ENCODE measurements around the gene ADAM8. TPM values are rescaled to one million over a fixed set of nuclear protein-coding genes. Genes with fewer than 3 reads are reported as not detected.
A peak's percentile ranks its signal among the peaks of the same experiment; 100 is the strongest.

The ADAM8 gene
- total and polyA plus RNA-seq, 2 of the 4 experiments (the other 2 are of a cell fraction): under 0.01 to 0.74 TPM

DNA sequence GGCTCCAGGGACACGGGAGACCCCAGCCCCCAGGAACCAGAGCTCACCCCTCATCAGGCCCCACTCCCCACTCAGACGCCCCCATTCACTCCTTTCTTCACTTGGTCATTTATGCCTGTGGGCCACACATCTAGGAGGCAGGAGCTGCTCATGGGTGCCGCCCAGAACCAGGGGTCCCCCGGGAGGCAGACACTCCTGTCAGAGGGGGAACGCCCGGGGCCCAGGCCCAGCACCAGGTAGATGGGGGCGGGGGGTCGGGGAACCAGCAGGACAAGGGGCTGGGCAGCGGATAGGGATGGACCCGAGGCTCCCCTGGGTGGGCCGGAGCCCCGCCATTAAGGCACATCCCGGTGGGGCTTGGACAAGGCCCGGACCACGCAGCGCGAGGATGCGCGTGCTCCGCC, 48.2 kb upstream of the ADAM8 start:
- Histone ChIP-seq H3K56ac (ENCODE audit: extremely low read depth, insufficient read depth, low read length) (no peak overlapping the region), H2AK9ac (replicated peaks; ENCODE audit: low read depth, low read length, poor library complexity) (peak overlapping the region; percentile 72), H2AFZ (replicated peaks; ENCODE audit: low read length, poor library complexity) (peak overlapping the region; percentile 86), H3K4me3 (ENCODE audit: insufficient read depth, low read depth, low read length) (no peak overlapping the region), H4K20me1 (ENCODE audit: insufficient read depth, low read length) (0 out of 2 replicates have a peak, but pooled peaks cover 3% of the 10 kb centered on the region), H3K14ac (replicated peaks; ENCODE audit: low read depth, low read length) (no peak overlapping the region), H3K9ac (ENCODE audit: low read depth, low read length) (no peak overlapping the region), H3K4me2 (ENCODE audit: low read depth, low read length) (peak overlapping the region; percentile 50), H4K5ac (ENCODE audit: low read depth, low read length) (no peak overlapping the region), H3K18ac (ENCODE audit: low read depth, low read length) (no peak overlapping the region), H3K4me1 (ENCODE audit: control insufficient read depth, insufficient read depth, low read length) (peaks cover 18% of the 10 kb centered on the region), H3K4ac (ENCODE audit: low read depth, low read length) (no peak overlapping the region), H3K27me3 (ENCODE audit: control insufficient read depth, insufficient read depth, low read length) (peaks cover 16% of the 10 kb centered on the region), H3K79me1 (ENCODE audit: low read depth in 1 of 2, low read length in 2 of 2) (no peaks in the 10 kb centered on the region), H3K9me1 (ENCODE audit: insufficient read depth, low read length) (0 out of 2 replicates have a peak, but pooled peaks cover 6% of the 10 kb centered on the region), H2BK20ac (ENCODE audit: low read depth, low read length) (no peak overlapping the region), H2BK5ac (ENCODE audit: low read depth, low read length, poor library complexity, severe bottlenecking) (no peak overlapping the region), H3K36me3 (ENCODE audit: control insufficient read depth, insufficient read depth, low read length) (no peaks in the 10 kb centered on the region), H4K8ac (ENCODE audit: low read depth in 2 of 2, low read length in 2 of 2) (no peak overlapping the region), H3K9me3 (ENCODE audit: control insufficient read depth, insufficient read depth, low read length) (no peaks in the 10 kb centered on the region), H3K27ac (ENCODE audit: insufficient read depth, low read length) (no peak overlapping the region), H4K91ac (ENCODE audit: insufficient read depth, low read depth, low read length) (no peak overlapping the region), H3K23ac (ENCODE audit: low read depth, low read length) (no peak overlapping the region), H2AK5ac (ENCODE audit: low read depth, low read length) (no peak overlapping the region), H2BK15ac (ENCODE audit: low read depth, low read length) (no peak overlapping the region), H2BK120ac (ENCODE audit: low read depth, low read length) (no peak overlapping the region)
- no peak for ATAC-seq (ENCODE audit: low read depth)
- TF ChIP-seq MAFK (IDR thresholded peaks at IDR 0.05; ENCODE audit: low read depth, low read length) (no peak), BHLHE40 (IDR thresholded peaks at IDR 0.05; ENCODE audit: low read depth, low read length) (no peak), CEBPB (IDR thresholded peaks at IDR 0.05; ENCODE audit: low read depth, low read length) (no peak), POLR2A (IDR thresholded peaks at IDR 0.05; ENCODE audit: low read depth, low read length) (no peak), MAZ (IDR thresholded peaks at IDR 0.05; ENCODE audit: borderline replicate concordance, low read depth, low read length) (no peak), CHD1 (IDR thresholded peaks at IDR 0.05; ENCODE audit: low read depth, low read length) (no peak), MXI1 (IDR thresholded peaks at IDR 0.05; ENCODE audit: borderline replicate concordance, low read depth, low read length) (no peak), RFX5 (IDR thresholded peaks at IDR 0.05; ENCODE audit: low read depth, low read length) (no peak), RAD21 (IDR thresholded peaks at IDR 0.05; ENCODE audit: low read length) (no peak), FOS (IDR thresholded peaks at IDR 0.05; ENCODE audit: low read depth, low read length) (no peak), NFE2L2 (IDR thresholded peaks at IDR 0.05; ENCODE audit: low read depth, low read length) (no peak), RCOR1 (IDR thresholded peaks at IDR 0.05; ENCODE audit: insufficient replicate concordance, low read length) (no peak), SMC3 (IDR thresholded peaks at IDR 0.05; ENCODE audit: low read depth, low read length) (no peak)
- TF ChIP-seq, protein P1, sequence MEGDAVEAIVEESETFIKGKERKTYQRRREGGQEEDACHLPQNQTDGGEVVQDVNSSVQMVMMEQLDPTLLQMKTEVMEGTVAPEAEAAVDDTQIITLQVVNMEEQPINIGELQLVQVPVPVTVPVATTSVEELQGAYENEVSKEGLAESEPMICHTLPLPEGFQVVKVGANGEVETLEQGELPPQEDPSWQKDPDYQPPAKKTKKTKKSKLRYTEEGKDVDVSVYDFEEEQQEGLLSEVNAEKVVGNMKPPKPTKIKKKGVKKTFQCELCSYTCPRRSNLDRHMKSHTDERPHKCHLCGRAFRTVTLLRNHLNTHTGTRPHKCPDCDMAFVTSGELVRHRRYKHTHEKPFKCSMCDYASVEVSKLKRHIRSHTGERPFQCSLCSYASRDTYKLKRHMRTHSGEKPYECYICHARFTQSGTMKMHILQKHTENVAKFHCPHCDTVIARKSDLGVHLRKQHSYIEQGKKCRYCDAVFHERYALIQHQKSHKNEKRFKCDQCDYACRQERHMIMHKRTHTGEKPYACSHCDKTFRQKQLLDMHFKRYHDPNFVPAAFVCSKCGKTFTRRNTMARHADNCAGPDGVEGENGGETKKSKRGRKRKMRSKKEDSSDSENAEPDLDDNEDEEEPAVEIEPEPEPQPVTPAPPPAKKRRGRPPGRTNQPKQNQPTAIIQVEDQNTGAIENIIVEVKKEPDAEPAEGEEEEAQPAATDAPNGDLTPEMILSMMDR (conservative IDR thresholded peaks at IDR 0.05; ENCODE audit: low read depth, low read length): no peak
- TF ChIP-seq, protein P2, sequence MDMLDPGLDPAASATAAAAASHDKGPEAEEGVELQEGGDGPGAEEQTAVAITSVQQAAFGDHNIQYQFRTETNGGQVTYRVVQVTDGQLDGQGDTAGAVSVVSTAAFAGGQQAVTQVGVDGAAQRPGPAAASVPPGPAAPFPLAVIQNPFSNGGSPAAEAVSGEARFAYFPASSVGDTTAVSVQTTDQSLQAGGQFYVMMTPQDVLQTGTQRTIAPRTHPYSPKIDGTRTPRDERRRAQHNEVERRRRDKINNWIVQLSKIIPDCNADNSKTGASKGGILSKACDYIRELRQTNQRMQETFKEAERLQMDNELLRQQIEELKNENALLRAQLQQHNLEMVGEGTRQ (IDR thresholded peaks at IDR 0.05; ENCODE audit: low read depth, low read length): no peak
- TF ChIP-seq, protein P3, sequence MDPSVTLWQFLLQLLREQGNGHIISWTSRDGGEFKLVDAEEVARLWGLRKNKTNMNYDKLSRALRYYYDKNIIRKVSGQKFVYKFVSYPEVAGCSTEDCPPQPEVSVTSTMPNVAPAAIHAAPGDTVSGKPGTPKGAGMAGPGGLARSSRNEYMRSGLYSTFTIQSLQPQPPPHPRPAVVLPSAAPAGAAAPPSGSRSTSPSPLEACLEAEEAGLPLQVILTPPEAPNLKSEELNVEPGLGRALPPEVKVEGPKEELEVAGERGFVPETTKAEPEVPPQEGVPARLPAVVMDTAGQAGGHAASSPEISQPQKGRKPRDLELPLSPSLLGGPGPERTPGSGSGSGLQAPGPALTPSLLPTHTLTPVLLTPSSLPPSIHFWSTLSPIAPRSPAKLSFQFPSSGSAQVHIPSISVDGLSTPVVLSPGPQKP (IDR thresholded peaks at IDR 0.05; ENCODE audit: borderline replicate concordance, low read depth, low read length): no peak
- in situ Hi-C loops (cut with MboI; ENCODE audit: low sequenced_read_pairs): loop anchor here (10.0 kb wide), 1 partner anchor 170 kb away; no protein-coding TSS in a partner anchor
- DNase-seq: no peak
- WGBS, 2 experiments (ENCODE audit: extremely low coverage in 2 of 2, insufficient read length in 1 of 2): no CpG with 5 or more reads among the region's 20 CpGs
- dilution Hi-C loops (cut with HindIII; ENCODE audit: low sequenced_read_pairs, unreplicated experiment): no loop called here
- no TSS peak for BruUV-seq (replicated peaks)
- intact Hi-C loops (cut with micrococcal nuclease): loop anchor here (10.0 kb wide), 2 partner anchors 50 to 200 kb away; partner anchors contain the start of genes CYP2E1, ECHS1 and PAOX
- ChIA-PET POLR2A (ENCODE audit: unreplicated experiment) (no interaction called here), CTCF (interaction anchor here (1.2 kb wide), 1 partner anchor 17 kb away, joined by 5 read pairs; no protein-coding TSS in a partner anchor)
